Neuronal stem cell (in vitro differentiated cells): Measurements from ENCODE around the gene RRM1.
"Not testable (repeated sequence)": the region's sequence is repeated elsewhere in the genome, so short reads cannot be mapped to it uniquely, and the experiment has no call there.

Experiments
- DNase-seq: peaks from one replicate; pipeline ENCODE4 v3.0.0-alpha.2; 2013; ENCODE audit warnings: low spot score
- H2AFZ ChIP-seq: one replicate; pipeline ENCODE4 v1.6.1; 2013; ENCODE audit warnings: mild to moderate bottlenecking, low read length, inconsistent platforms
- H2AK5ac ChIP-seq: 2 replicates; pipeline ENCODE4 v1.6.1; 2013; ENCODE audit warnings: low read depth, mild to moderate bottlenecking, inconsistent platforms, low read length, moderate library complexity, mixed read lengths
- H2BK120ac ChIP-seq: 2 replicates; pipeline ENCODE4 v1.6.1; 2013; ENCODE audit warnings: low read depth, mild to moderate bottlenecking, inconsistent platforms, low read length, moderate library complexity, mixed read lengths
- H2BK12ac ChIP-seq: one replicate; pipeline ENCODE4 v1.6.1; 2013; ENCODE audit warnings: low read length, inconsistent platforms
- H2BK15ac ChIP-seq: 2 replicates; pipeline ENCODE4 v1.6.1; 2013; ENCODE audit warnings: mild to moderate bottlenecking, low read length, inconsistent platforms, mixed read lengths
- H2BK5ac ChIP-seq: one replicate; pipeline ENCODE4 v1.6.1; 2013; ENCODE audit warnings: inconsistent platforms, mild to moderate bottlenecking, low read length, moderate library complexity
- H3K14ac ChIP-seq: one replicate; pipeline ENCODE4 v1.6.1; 2013; ENCODE audit warnings: low read length, inconsistent platforms
- H3K18ac ChIP-seq: 2 replicates; pipeline ENCODE4 v1.6.1; 2013; ENCODE audit warnings: low read length, inconsistent platforms
- H3K23ac ChIP-seq: 2 replicates; pipeline ENCODE4 v1.6.1; 2013; ENCODE audit warnings: low read depth, mild to moderate bottlenecking, mixed read lengths, low read length, inconsistent platforms; ENCODE audit not compliant: poor library complexity
- H3K27ac ChIP-seq: replicated peaks from 3 replicates; pipeline ENCODE4 v1.5.1; 2013; ENCODE audit warnings: low read length, inconsistent platforms
- H3K27me3 ChIP-seq, 3 experiments: 2 replicates each; pipeline ENCODE4 v1.6.1; 2013; ENCODE audit warnings: low read length in 3 of 3, mild to moderate bottlenecking in 2 of 3, inconsistent platforms in 1 of 3, low read depth in 1 of 3, mixed read lengths in 1 of 3, moderate library complexity in 1 of 3; ENCODE audit not compliant: control insufficient read depth in 3 of 3, insufficient read depth in 3 of 3
- H3K36me3 ChIP-seq, 2 donors: replicated peaks in 1 of 2; 2 replicates each; pipeline ENCODE4 v1.6.1; 2013; ENCODE audit warnings: low read length in 2 of 2; ENCODE audit not compliant: control insufficient read depth in 2 of 2, insufficient read depth in 2 of 2
- H3K4ac ChIP-seq: 2 replicates; pipeline ENCODE4 v1.6.1; 2013; ENCODE audit warnings: inconsistent platforms, mild to moderate bottlenecking, low read length, moderate library complexity
- H3K4me1 ChIP-seq, 2 donors: 1 replicate in 1 of 2; 2 replicates in 1 of 2; pipeline ENCODE4 v1.6.1; 2013; ENCODE audit warnings: low read length in 2 of 2, low read depth in 1 of 2; ENCODE audit not compliant: control insufficient read depth in 2 of 2, insufficient read depth in 1 of 2
- H3K4me2 ChIP-seq: one replicate; pipeline ENCODE4 v1.6.1; 2013; ENCODE audit warnings: mild to moderate bottlenecking, low read length, inconsistent platforms; ENCODE audit not compliant: insufficient read depth, poor library complexity, severe bottlenecking
- H3K4me3 ChIP-seq, 2 donors: 2 replicates each; pipeline ENCODE4 v1.5.1; 2013; ENCODE audit warnings: low read length in 2 of 2, mild to moderate bottlenecking in 2 of 2, inconsistent platforms in 1 of 2, moderate library complexity in 1 of 2
- H3K79me1 ChIP-seq: one replicate; pipeline ENCODE4 v1.6.1; 2013; ENCODE audit warnings: low read depth, mild to moderate bottlenecking, inconsistent platforms, low read length, moderate library complexity
- H3K9ac ChIP-seq: one replicate; pipeline ENCODE4 v1.6.1; 2013; ENCODE audit warnings: mild to moderate bottlenecking, low read depth, low read length, inconsistent platforms; ENCODE audit not compliant: poor library complexity
- H3K9me3 ChIP-seq, 2 donors: replicated peaks in 1 of 2; 2 replicates each; pipeline versions ENCODE3 to v1.6.1; 2013; ENCODE audit warnings: low read length in 2 of 2, mild to moderate bottlenecking in 2 of 2, inconsistent platforms in 1 of 2, low read depth in 1 of 2, mixed read lengths in 1 of 2, moderate library complexity in 1 of 2; ENCODE audit not compliant: control insufficient read depth in 2 of 2, insufficient read depth in 1 of 2
- H4K8ac ChIP-seq: one replicate; pipeline ENCODE4 v1.6.1; 2013; ENCODE audit warnings: low read depth, mild to moderate bottlenecking, inconsistent platforms, low read length, moderate library complexity
- H4K91ac ChIP-seq: one replicate; pipeline ENCODE4 v1.6.1; 2013; ENCODE audit warnings: low read length, low read depth, mild to moderate bottlenecking, inconsistent platforms; ENCODE audit not compliant: poor library complexity
- WGBS, 2 donors: extraction: QIAGEN DNeasy Blood & Tissue Kit; methylation state at CpG; one replicate each; pipeline ENCODE4 v1.1.7; 2013; ENCODE audit warnings: missing lambda C conversion rate in 2 of 2, mixed read lengths in 1 of 2; ENCODE audit not compliant: insufficient read length in 2 of 2, insufficient replicate concordance in 1 of 2; ENCODE audit errors: extremely low coverage in 2 of 2; 5-methylcytosine and 5-hydroxymethylcytosine counted together

The RRM1 gene

GRCh38 chr11:4167758-4168157 is 73.2 kb downstream of the RRM1 start:
- Histone ChIP-seq H2AFZ (no peak overlapping the region), H3K36me3 (no peaks in the 10 kb centered on the region), H2BK5ac (no peak overlapping the region), H2BK12ac (no peak overlapping the region), H4K8ac (no peak overlapping the region), H3K9me3 (peaks cover 0 to 1% of the 10 kb centered on the region in 2 donors), H3K23ac (peak overlapping the region; percentile 58), H4K91ac (peak overlapping the region; percentile 24), H2BK120ac (no peak overlapping the region), H3K14ac (peak overlapping the region; percentile 63), H3K27ac (no peak overlapping the region), H2AK5ac (peak overlapping the region; percentile 49), H3K4ac (no peak overlapping the region), H3K18ac (no peak overlapping the region), H3K79me1 (no peaks in the 10 kb centered on the region), H3K4me2 (no peak overlapping the region), H2BK15ac (no peak overlapping the region), H3K9ac (no peak overlapping the region), H3K4me3 (no peak overlapping the region), H3K4me1 (no peaks in the 10 kb centered on the region), H3K27me3 (no peaks in the 10 kb centered on the region)
- DNase-seq: no peak
- WGBS, 2 donors: no CpG with 5 or more reads among the region's 7 CpGs

- not testable (repeated sequence) for H2BK12ac ChIP-seq, H2AK5ac ChIP-seq, H3K27ac ChIP-seq, H3K4ac ChIP-seq, H3K4me2 ChIP-seq, H3K9me3 ChIP-seq, H2BK15ac ChIP-seq, H4K91ac ChIP-seq, H3K36me3 ChIP-seq, H3K18ac ChIP-seq, DNase-seq, H2BK5ac ChIP-seq, H3K9ac ChIP-seq, H3K27me3 ChIP-seq, H3K79me1 ChIP-seq, H3K4me1 ChIP-seq, H3K14ac ChIP-seq, H2BK120ac ChIP-seq, H4K8ac ChIP-seq, H3K23ac ChIP-seq
- H3K4me3 ChIP-seq: peak overlapping the region in 1 of 2 donors; percentile 30
- WGBS, 2 donors: no CpG with 5 or more reads among the region's 33 CpGs
- H2AFZ ChIP-seq: peak overlapping the region; percentile 61
Observed at GRCh38 chr11:4175620-4176350, 81.2 kb downstream of the RRM1 start.

- H3K9ac ChIP-seq: peak overlapping the region; percentile 60
- no CpG with 5 or more reads among the region's 3 CpGs for WGBS, 2 donors
- H3K79me1 ChIP-seq: no peaks in the 10 kb centered on the region
- H3K4me2 ChIP-seq: no peak overlapping the region
- H4K91ac ChIP-seq: no peak overlapping the region
- H2AK5ac ChIP-seq: no peak overlapping the region
- no peaks in the 10 kb centered on the region for H3K36me3 ChIP-seq
- peak overlapping the region; percentile 1 for H3K14ac ChIP-seq
- no peak overlapping the region for H2AFZ ChIP-seq
- H3K18ac ChIP-seq: no peak overlapping the region
- no peak overlapping the region for H2BK5ac ChIP-seq
- H3K27me3 ChIP-seq: peaks cover 0 to 6% (median 0%) of the 10 kb centered on the region in 3 experiments
- H3K4me3 ChIP-seq: no peak overlapping the region
- H3K23ac ChIP-seq: no peak overlapping the region
- H3K4me1 ChIP-seq: no peaks in the 10 kb centered on the region
- no peak overlapping the region for H4K8ac ChIP-seq
- no peak overlapping the region for H2BK120ac ChIP-seq
- no peaks in the 10 kb centered on the region for H3K9me3 ChIP-seq
- H3K4ac ChIP-seq: no peak overlapping the region
- no peak overlapping the region for H2BK12ac ChIP-seq
- no peak overlapping the region for H3K27ac ChIP-seq
- no peak for DNase-seq
- no peak overlapping the region for H2BK15ac ChIP-seq
Observed at GRCh38 chr11:4178813-4179662, 84.4 kb downstream of the RRM1 start.
